A549 (cell line): Measurements from ENCODE around the gene MYB. TPM values are rescaled to one million over a fixed set of nuclear protein-coding genes. Genes with fewer than 3 reads are reported as not detected.

Experiments used
- ATAC-seq, 2 experiments: fragments of 200-7000 bp in 1 of 2; fragments of >200 bp in 1 of 2; cut with Nextera tagmentation in 1 of 2; cut with Tn5 transposase in 1 of 2; 3 replicates each; pipeline versions ENCODE4 v1.8.0 to v1.9.1; 2018 to 2020; ENCODE audit warnings: mild to moderate bottlenecking in 1 of 2, moderate library complexity in 1 of 2
- CTCF ChIA-PET: fragments of 300-600 bp; sonication (Branson Sonifier 250); formaldehyde crosslinking; extraction: SDS; loops from one replicate; lab custom pipeline; 2021; ENCODE audit warnings: antibody characterized with exemption, inconsistent platforms; lab: Yijun Ruan, JAX
- POLR2A ChIA-PET: fragments of 350-600 bp; formaldehyde crosslinking; extraction: SDS; loops from one replicate; lab custom pipeline; 2021; ENCODE audit warnings: antibody characterized with exemption, inconsistent platforms; lab: Yijun Ruan, JAX
- DNase-seq, 2 experiments: peaks; one replicate each; pipeline versions ENCODE4 v3.0.0 to v3.0.0-alpha.2; 2011 to 2016; ENCODE audit warnings: low read depth in 1 of 2, low spot score in 1 of 2
- FAIRE-seq: peaks from 2 replicates; lab custom pipeline; 2011; peaks lifted over from hg19 to GRCh38; lab: Jason Lieb, UNC
- H3K27ac ChIP-seq, 2 experiments: fragments of >200 bp; sonication (Bioruptor Twin); formaldehyde crosslinking; 3 replicates each; pipeline ENCODE4 v1.5.1; 2016 to 2017
- H3K4me1 ChIP-seq: fragments of >200 bp; sonication (Bioruptor Twin); formaldehyde crosslinking; 3 replicates; pipeline ENCODE4 v1.6.1; 2016
- H3K4me2 ChIP-seq: fragments of >200 bp; sonication (Bioruptor Twin); formaldehyde crosslinking; 3 replicates; pipeline ENCODE4 v1.6.1; 2016
- H3K4me3 ChIP-seq: fragments of >200 bp; sonication (Bioruptor Twin); formaldehyde crosslinking; 3 replicates; pipeline ENCODE4 v1.5.1; 2016
- H3K9me3 ChIP-seq: fragments of >200 bp; sonication (Bioruptor Twin); formaldehyde crosslinking; 3 replicates; pipeline ENCODE4 v1.6.1; 2016
- CBX8 ChIP-seq: fragments of 200-600 bp; sonication (generic); IDR thresholded peaks from 2 replicates; pipeline ENCODE4 v1.6.1; 2016
- CEBPB ChIP-seq, 2 experiments: fragments of >200 bp in 1 of 2; sonication (Bioruptor Twin) in 1 of 2; formaldehyde crosslinking in 1 of 2; IDR thresholded peaks; 2 replicates each; pipeline ENCODE4 v1.6.1; 2012 to 2016
- CTCF ChIP-seq: fragments of >200 bp; sonication (Bioruptor Twin); formaldehyde crosslinking; IDR thresholded peaks from 3 replicates; pipeline ENCODE4 v1.5.1; 2016
- ELK1 ChIP-seq: fragments of 150-350 bp; IDR thresholded peaks from 2 replicates; pipeline ENCODE4 v1.6.1; 2014; ENCODE audit warnings: low read depth, mild to moderate bottlenecking, low read length
- EP300 ChIP-seq, 2 experiments: fragments of >200 bp; sonication (Bioruptor Twin); formaldehyde crosslinking; IDR thresholded peaks; 2 replicates in 1 of 2; 3 replicates in 1 of 2; pipeline ENCODE4 v1.6.1; 2016 to 2017
- FOSL2 ChIP-seq, 2 experiments: fragments of 450-650 bp in 1 of 2; fragments of >200 bp in 1 of 2; sonication (Bioruptor Twin) in 1 of 2; formaldehyde crosslinking; IDR thresholded peaks; 2 replicates each; pipeline versions ENCODE4 v1.5.0 to v1.6.1; 2016 to 2020; ENCODE audit warnings: mild to moderate bottlenecking in 1 of 2, moderate library complexity in 1 of 2
- FOXS1 ChIP-seq: fragments of 250-450 bp; sonication (Bioruptor Pico); IDR thresholded peaks from 2 replicates; pipeline ENCODE4 v1.5.0; 2020; ENCODE audit warnings: mild to moderate bottlenecking, moderate library complexity
- GATA3 ChIP-seq: IDR thresholded peaks from 2 replicates; pipeline ENCODE4 v1.6.1; 2012; ENCODE audit warnings: borderline replicate concordance
- HOXA7 ChIP-seq: fragments of 250-450 bp; sonication (Bioruptor Pico); IDR thresholded peaks from 2 replicates; pipeline ENCODE4 v1.5.0; 2020; ENCODE audit warnings: mild to moderate bottlenecking, moderate library complexity
- HOXB5 ChIP-seq: fragments of 250-450 bp; sonication (Bioruptor Pico); IDR thresholded peaks from 2 replicates; pipeline ENCODE4 v1.5.0; 2020; ENCODE audit warnings: mild to moderate bottlenecking, moderate library complexity
- MAFK ChIP-seq: fragments of 450-650 bp; IDR thresholded peaks from 2 replicates; pipeline ENCODE4 v1.6.1; 2014; ENCODE audit not compliant: partially characterized antibody
- MAZ ChIP-seq: fragments of 150-350 bp; IDR thresholded peaks from 2 replicates; pipeline ENCODE4 v1.6.1; 2014; ENCODE audit warnings: antibody characterized with exemption, low read depth, low read length, borderline replicate concordance
- POLR2AphosphoS2 ChIP-seq: conservative IDR thresholded peaks from 2 replicates; pipeline ENCODE4 v1.6.1; 2012; ENCODE audit warnings: low read length, improper control_type of control experiment, inconsistent platforms
- RAD21 ChIP-seq, 2 experiments: fragments of >200 bp in 1 of 2; sonication (Bioruptor Twin) in 1 of 2; formaldehyde crosslinking in 1 of 2; IDR thresholded peaks in 1 of 2; conservative IDR thresholded peaks in 1 of 2; 2 replicates in 1 of 2; 3 replicates in 1 of 2; pipeline ENCODE4 v1.6.1; 2012 to 2018; ENCODE audit warnings: inconsistent platforms in 1 of 2
- SMC3 ChIP-seq: fragments of >200 bp; sonication (Bioruptor Twin); formaldehyde crosslinking; IDR thresholded peaks from 3 replicates; pipeline ENCODE4 v1.6.1; 2018; ENCODE audit warnings: inconsistent platforms
- ZNF302 ChIP-seq: fragments of 250-450 bp; sonication (Bioruptor Pico); IDR thresholded peaks from 2 replicates; pipeline ENCODE4 v1.9.0; 2021; ENCODE audit warnings: inconsistent platforms, mild to moderate bottlenecking, moderate library complexity
- WGBS: methylation state at CpG from one replicate; pipeline ENCODE4 v1.1.6; 2017; ENCODE audit errors: missing lambda C conversion rate; 5-methylcytosine and 5-hydroxymethylcytosine counted together
- polyA plus RNA-seq, 4 experiments: library from polyadenylated mRNA; depleted of rRNA in 3 of 4; stranded (reverse); fragments of >200 nt; fragmentation: RNase III in 1 of 4; extraction: RNeasy Plus Mini Kit Qiagen cat#74134 plus additional on column Dnase treatment in 1 of 4; gene quantifications; 2 replicates in 3 of 4; 3 replicates in 1 of 4; pipeline ENCODE4 v1.2.3, GENCODE V29; 2011 to 2017
- TF ChIP-seq, protein P1 (sequence below): fragments of 250-450 bp; sonication (Bioruptor Pico); IDR thresholded peaks from 2 replicates; pipeline ENCODE4 v1.5.0; 2020; ENCODE audit warnings: low read depth, mild to moderate bottlenecking, moderate library complexity

MYB gene
- polyA plus RNA-seq, 2 of the 4 experiments (the other 2 are of a cell fraction) = 0.22 to 0.27 TPM

GRCh38 chr6:135176058-135176457 lies 5.0 kb upstream of the MYB start:
- FAIRE-seq (no peak), ATAC-seq (no peak)
- no peaks in the 10 kb centered on the region for H3K9me3 ChIP-seq
- H3K27ac ChIP-seq = no peak overlapping the region
- H3K4me1 ChIP-seq = no peaks in the 10 kb centered on the region
- no peak for TF ChIP-seq EP300 (IDR thresholded peaks at IDR 0.05)
- TF ChIP-seq RAD21 (conservative IDR thresholded peaks at IDR 0.05 in 1 of 2, IDR thresholded peaks at IDR 0.05 in 1 of 2) = no peak
- TF ChIP-seq, all 56 proteins: peak for 0
- no peak overlapping the region for H3K4me2 ChIP-seq
- DNase-seq = no peak
- no peak overlapping the region for H3K4me3 ChIP-seq
- ChIA-PET CTCF (no interaction called here), POLR2A (no interaction called here)

DNA sequence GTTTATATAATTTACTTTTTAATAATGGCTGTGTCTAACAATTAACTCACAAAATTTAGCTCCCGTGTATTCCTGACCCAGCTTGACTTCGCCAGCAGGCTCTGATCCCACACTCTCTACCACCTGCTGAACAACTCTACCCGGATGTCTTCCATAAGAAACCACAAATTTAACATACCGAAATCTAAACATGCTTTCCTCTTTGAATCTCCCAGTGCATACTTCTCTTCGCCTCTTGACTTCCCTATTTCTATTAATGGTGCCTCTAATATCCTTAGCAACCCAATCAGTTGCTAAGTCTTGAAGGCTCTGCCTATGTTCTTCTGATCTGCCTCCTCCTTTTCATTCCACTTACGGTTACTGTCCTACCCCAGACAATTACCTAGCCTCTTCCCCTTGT lies 4.6 kb upstream of the MYB start:
- no peak for ATAC-seq
- ChIA-PET CTCF (no interaction called here), POLR2A (no interaction called here)
- no peaks in the 10 kb centered on the region for H3K4me1 ChIP-seq
- no peak for DNase-seq
- no peak overlapping the region for H3K27ac ChIP-seq
- no peaks in the 10 kb centered on the region for H3K9me3 ChIP-seq
- TF ChIP-seq, protein P1, sequence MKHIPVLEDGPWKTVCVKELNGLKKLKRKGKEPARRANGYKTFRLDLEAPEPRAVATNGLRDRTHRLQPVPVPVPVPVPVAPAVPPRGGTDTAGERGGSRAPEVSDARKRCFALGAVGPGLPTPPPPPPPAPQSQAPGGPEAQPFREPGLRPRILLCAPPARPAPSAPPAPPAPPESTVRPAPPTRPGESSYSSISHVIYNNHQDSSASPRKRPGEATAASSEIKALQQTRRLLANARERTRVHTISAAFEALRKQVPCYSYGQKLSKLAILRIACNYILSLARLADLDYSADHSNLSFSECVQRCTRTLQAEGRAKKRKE (CRISPR knock-in tag) = no peak
- no peak overlapping the region for H3K4me2 ChIP-seq
- 81% methylated on average over 6 of the region's 6 CpGs for WGBS
- no peak overlapping the region for H3K4me3 ChIP-seq
- no peak for FAIRE-seq

- Histone ChIP-seq H3K9me3 (no peaks in the 10 kb centered on the region), H3K4me3 (no peak overlapping the region), H3K27ac (no peak overlapping the region), H3K4me1 (no peaks in the 10 kb centered on the region), H3K4me2 (no peak overlapping the region)
- ATAC-seq (no peak), DNase-seq (no peak), FAIRE-seq (no peak)
- ChIA-PET POLR2A (no interaction called here), CTCF (no interaction called here)
- WGBS = 67% methylated on average over 2 of the region's 2 CpGs
- no peak for TF ChIP-seq ZNF302
- TF ChIP-seq RAD21 (conservative IDR thresholded peaks at IDR 0.05 in 1 of 2, IDR thresholded peaks at IDR 0.05 in 1 of 2) = no peak
- TF ChIP-seq FOXS1 (CRISPR knock-in tag) = no peak
- no peak for TF ChIP-seq MAZ
- TF ChIP-seq CEBPB (IDR thresholded peaks at IDR 0.05) = no peak
- no peak for TF ChIP-seq MAFK
- no peak for TF ChIP-seq CTCF
- TF ChIP-seq SMC3 = no peak
- TF ChIP-seq HOXA7 (CRISPR knock-in tag) = no peak
- no peak for TF ChIP-seq POLR2AphosphoS2
- no peak for TF ChIP-seq FOSL2 (IDR thresholded peaks at IDR 0.05)
- TF ChIP-seq FOSL2 (CRISPR knock-in tag; IDR thresholded peaks at IDR 0.05) = no peak
- no peak for TF ChIP-seq ELK1
These were observed 1.7 kb upstream of the MYB start for GRCh38 chr6:135179372-135179771.

GRCh38 chr6:135179920-135180541 lies 1.1 kb upstream of the MYB start:
- no peaks in the 10 kb centered on the region for H3K9me3 ChIP-seq
- no peak overlapping the region; a peak in 3 of 6 replicates for H3K27ac ChIP-seq
- H3K4me1 ChIP-seq = no peaks in the 10 kb centered on the region
- CTCF ChIA-PET = interaction anchor here (1.4 kb wide), 1 partner anchor 10 kb away, joined by 3 read pairs; no protein-coding TSS in a partner anchor
- H3K4me3 ChIP-seq = peak overlapping the region; percentile 94
- TF ChIP-seq HOXB5 (CRISPR knock-in tag) (no peak), CTCF (no peak), CBX8 (no peak), GATA3 (no peak)
- ATAC-seq = no peak
- H3K4me2 ChIP-seq = peak overlapping the region; percentile 100
- POLR2A ChIA-PET = no interaction called here
- FAIRE-seq = no peak
- WGBS = 30% methylated on average over 8 of the region's 16 CpGs
- DNase-seq = no peak
